WI38 (cell line): Measurements from ENCODE around the gene AFF3.

ENCODE experiments used
- H3K4me3 ChIP-seq: 2 replicates; pipeline ENCODE4 v1.5.1; 2011; ENCODE audit warnings: low read depth, mild to moderate bottlenecking, control low read depth, low read length
- TF ChIP-seq, protein P1 (sequence below): IDR thresholded peaks from 2 replicates; pipeline ENCODE4 v1.5.1; 2012; ENCODE audit warnings: low read depth, mild to moderate bottlenecking, control low read depth, low read length

Gene AFF3

DNA sequence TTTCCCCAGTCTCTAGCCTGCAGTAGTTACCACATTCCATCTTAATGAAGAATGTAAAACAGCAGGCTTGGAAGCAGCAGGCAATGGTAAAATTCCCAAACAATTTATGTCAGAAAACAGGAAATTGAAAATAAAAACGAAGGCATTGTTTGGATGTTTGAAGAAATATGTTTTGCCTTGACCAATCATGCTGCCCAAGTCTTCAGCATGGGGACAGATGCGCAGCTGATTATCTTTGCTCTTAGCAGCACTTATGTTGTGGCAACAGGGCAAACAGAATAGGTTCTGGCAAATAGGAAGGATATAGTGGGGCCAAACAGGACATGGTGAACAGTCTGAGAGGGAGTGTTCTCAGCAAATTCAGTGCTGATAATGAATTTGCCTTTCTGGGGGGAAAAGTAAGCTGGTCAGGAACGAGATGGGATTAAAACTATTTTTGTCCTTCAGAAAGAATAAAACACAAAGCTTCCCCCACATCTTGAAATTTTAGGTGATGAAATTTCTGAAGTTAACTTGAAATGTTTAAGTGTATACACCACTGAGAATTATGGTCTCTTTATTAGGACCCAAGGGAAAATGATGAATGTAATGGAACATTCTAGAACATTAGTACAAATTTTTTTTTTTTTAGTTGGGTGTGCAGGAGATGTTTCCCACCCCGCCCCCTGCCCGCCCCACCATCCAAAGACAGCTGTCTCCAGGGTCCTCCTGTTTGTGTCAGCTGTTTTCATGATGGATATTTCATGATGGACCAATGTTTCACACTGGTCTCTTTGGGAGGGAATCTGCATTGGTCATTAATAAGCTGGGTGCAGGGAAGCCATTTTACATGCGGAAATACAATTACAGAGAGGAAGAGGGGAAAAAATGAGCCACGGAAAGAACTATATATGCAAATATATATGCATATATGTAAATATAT is 413.0 kb downstream of the AFF3 start:
- TF ChIP-seq, protein P1, sequence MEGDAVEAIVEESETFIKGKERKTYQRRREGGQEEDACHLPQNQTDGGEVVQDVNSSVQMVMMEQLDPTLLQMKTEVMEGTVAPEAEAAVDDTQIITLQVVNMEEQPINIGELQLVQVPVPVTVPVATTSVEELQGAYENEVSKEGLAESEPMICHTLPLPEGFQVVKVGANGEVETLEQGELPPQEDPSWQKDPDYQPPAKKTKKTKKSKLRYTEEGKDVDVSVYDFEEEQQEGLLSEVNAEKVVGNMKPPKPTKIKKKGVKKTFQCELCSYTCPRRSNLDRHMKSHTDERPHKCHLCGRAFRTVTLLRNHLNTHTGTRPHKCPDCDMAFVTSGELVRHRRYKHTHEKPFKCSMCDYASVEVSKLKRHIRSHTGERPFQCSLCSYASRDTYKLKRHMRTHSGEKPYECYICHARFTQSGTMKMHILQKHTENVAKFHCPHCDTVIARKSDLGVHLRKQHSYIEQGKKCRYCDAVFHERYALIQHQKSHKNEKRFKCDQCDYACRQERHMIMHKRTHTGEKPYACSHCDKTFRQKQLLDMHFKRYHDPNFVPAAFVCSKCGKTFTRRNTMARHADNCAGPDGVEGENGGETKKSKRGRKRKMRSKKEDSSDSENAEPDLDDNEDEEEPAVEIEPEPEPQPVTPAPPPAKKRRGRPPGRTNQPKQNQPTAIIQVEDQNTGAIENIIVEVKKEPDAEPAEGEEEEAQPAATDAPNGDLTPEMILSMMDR = no peak
- no peak overlapping the region for H3K4me3 ChIP-seq

DNA sequence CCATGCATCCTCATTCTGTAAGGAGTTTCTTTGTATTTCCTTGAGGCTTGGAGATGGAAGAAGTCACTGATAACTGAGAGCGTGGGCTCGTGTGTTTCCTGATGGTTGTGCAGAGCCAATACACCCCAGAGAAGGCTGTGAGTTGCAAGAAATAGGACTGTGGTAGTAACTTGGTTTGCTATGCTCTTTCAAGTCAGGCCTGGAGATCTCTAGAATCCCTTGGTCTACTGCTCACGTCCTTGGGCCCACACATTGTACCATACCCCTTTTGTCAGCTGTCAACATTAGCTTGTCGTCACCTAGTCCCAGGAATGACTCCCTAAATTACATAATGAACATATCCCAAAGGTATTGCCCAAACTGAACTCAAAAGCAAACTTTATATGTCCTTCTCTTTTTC is 414.2 kb downstream of the AFF3 start:
- H3K4me3 ChIP-seq = no peak overlapping the region
- TF ChIP-seq, protein P1 = no peak

DNA sequence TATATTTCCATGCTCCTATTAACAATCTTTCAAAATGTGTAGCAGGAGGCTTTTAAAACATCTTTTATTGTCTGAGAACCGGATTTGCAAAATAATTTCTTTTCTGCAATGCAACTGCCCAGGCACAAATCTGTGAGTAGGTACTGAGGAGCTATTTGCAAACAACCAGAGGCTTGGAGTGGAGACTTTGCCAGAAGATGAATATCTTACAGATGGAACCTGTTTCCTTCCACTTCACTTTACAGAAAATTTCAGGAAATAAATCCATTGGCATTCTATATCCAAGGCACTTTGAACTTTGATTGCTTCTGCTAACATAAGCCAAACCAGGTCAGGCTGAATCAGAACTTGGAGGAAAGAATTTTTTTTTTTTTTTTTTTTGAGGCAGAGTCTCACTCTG is 415.2 kb downstream of the AFF3 start:
- TF ChIP-seq, protein P1 = no peak
- no peak overlapping the region for H3K4me3 ChIP-seq

DNA sequence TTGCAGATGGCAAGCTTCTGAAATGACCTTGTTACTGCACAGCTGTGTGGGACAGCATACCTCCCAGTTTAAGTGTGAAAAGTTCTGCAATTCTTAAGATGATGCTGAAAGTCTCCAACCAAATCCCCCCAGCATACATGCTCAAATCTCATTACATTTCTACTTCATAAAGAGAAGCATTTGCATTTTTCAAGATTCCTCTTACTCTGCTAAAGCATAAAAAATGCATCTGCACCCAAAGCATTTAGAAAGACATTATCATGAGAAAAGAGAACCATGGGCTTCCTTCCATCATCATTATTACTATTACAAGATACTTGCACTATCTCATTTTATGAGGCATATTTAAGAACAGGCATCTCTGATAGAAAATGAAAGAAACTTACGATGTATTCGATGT is 415.7 kb downstream of the AFF3 start:
- no peak overlapping the region for H3K4me3 ChIP-seq
- TF ChIP-seq, protein P1 = no peak

DNA sequence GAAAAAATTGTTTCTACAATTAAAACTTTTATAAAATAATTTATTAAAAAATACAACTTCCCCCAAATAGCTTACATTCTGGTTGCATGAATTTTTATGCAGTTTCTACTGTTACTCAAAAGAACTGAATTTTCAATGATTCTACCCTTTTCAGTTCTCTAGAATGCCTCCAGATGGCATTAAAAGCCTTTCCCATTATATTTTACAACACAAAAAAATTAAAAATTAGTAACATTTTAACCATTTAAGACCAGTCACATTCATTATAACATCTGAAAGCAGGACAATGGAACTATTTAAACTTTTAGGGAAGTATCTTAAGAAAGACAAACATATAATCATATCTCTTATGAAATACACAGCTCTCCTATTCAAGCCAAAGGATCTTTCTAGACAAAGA is 416.6 kb downstream of the AFF3 start:
- no peak overlapping the region for H3K4me3 ChIP-seq
- TF ChIP-seq, protein P1 = peak; percentile 35; the same call in 1 of the 2 replicates

DNA sequence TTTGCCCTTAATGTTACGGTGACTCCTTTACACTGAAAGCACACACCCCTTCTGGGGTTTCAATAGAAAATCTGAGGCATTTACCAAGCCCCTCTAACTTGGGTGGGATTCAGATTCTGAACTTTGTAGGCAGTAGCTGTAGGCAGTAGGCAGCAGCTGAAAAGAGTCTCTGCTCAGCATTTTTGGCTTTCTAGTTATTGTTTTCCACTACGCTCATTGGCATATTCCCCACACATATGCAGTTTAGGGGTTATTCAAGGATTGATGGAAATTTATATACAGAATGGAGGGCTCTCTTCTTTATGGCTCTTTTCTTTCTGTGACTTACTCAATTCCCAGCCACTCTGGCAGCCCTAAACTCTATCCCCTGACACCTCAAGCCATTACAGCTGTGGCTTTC is 419.9 kb downstream of the AFF3 start:
- H3K4me3 ChIP-seq = no peak overlapping the region
- TF ChIP-seq, protein P1 = no peak

DNA sequence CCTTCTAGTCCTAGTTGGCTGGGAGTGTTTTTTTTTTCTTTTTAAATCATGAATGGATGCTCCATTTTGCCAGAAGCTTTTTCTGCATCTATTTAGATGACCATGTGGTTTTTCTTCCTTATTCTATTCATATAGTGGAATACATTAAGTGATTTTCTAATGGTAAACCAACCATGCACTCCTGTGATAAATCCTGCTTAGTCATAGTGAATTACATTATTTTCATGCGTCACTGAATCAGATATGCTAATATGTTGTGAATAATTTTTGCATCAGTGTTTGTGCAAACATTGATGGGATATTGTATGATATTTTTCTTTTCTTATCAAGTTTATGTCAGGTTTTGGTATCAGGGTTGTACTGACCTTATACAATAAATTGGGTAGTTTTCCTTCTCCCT is 423.3 kb downstream of the AFF3 start:
- TF ChIP-seq, protein P1 = no peak
- H3K4me3 ChIP-seq = no peak overlapping the region
